Raji (cell line): ENCODE results near the gene ZNF219.

ENCODE experiments used
- POLR2A ChIP-seq: IDR thresholded peaks from 2 replicates; pipeline ENCODE4 v1.6.1; 2011; ENCODE audit warnings: low read depth, low read length, control low read depth; ENCODE audit not compliant: insufficient read depth

ZNF219 gene

GRCh38 chr14:21069388-21070082, 28.9 kb downstream of the ZNF219 start:
- TF ChIP-seq POLR2A = no peak

DNA sequence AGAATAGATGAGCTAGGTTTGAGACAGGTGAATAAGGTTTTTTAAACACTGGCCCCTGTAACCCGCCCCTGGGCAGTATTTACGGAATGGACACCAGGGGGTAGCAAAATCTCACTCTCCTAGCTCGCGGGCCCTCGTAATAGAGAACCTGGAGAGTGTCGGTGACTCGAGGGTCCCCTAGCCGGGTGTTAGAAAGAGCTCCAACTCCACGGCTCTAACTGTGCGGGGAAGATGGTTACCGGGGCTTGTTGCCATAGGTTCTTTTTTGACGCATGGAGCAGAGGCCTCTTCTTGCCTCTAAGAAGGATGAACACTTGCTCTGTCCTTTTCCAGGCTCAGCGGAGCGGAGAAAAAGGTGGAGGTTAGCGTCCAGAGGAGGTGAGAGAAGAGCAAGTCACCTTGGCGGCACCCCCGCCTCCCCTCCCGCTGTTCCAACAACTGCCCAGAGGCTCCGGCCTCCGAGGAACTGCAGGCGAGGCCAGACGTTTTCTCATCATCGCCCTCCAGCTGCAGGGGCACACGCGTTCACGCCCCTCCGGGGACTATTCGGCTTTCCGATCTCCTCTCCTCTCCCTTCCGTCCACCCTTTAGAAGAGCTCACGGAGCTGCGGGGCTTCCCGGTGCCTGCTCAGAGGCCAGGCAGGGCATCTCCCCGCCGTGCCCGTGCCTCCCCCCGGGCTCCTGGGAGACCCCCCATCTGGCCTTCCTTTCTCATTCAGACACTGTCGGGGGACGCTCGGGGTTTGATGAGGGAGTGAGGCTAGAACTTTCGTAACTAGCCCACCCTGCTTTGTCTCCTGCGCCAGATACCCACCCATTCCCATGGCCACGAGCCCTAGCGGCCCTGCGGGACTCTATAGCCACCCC, 29.7 kb downstream of the ZNF219 start:
- no peak for TF ChIP-seq POLR2A

DNA sequence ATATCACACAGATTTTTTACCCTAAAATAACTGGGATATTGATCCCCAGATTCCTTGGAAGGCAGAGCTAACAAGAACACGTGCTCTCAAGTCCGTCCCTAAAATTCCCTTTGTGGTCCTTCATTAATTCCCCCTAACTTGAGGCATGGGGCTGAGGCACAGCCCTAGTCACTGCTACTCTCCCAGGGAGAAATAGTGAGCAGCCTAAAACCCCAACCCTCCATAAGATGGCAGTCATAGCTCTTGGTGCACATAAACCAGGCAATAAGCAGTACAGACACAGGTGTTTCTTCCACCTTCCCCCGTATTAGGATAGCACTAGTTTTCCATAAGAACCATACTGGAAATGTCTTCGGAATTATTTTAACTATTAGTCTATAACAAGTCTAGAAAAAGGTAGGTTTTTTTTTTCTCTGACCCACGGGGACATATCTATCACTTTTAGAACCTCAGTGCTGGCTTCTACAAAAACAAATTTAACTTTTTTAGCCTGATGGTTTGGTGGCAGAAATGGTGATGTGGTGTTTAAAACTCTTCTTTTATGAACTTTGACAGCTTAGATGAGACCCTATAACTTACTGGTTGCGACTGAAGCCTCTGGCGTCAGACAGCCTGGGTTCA, 31.5 kb downstream of the ZNF219 start:
- TF ChIP-seq POLR2A = no peak

DNA sequence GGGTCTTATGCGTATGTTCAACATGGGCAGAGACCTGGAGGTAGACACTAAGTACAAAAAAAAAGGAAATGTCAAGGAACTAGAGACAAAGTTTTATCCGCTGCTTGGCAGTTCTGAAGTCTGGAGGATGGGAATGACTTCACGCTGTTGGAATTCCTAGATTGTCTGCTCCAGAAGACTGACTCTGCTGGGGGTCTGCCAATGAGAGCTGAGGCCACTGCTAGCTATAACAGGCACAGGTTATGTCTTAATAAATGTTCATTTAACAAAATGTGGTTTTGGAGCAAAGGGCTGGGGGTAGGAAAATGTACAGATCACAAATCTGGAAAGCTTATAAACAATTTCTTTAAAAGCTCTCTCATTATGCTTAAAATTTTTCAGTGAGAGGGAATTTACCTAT, 35.0 kb downstream of the ZNF219 start:
- no peak for TF ChIP-seq POLR2A

GRCh38 chr14:21061347-21061668, 37.1 kb downstream of the ZNF219 start:
- TF ChIP-seq POLR2A = no peak

DNA sequence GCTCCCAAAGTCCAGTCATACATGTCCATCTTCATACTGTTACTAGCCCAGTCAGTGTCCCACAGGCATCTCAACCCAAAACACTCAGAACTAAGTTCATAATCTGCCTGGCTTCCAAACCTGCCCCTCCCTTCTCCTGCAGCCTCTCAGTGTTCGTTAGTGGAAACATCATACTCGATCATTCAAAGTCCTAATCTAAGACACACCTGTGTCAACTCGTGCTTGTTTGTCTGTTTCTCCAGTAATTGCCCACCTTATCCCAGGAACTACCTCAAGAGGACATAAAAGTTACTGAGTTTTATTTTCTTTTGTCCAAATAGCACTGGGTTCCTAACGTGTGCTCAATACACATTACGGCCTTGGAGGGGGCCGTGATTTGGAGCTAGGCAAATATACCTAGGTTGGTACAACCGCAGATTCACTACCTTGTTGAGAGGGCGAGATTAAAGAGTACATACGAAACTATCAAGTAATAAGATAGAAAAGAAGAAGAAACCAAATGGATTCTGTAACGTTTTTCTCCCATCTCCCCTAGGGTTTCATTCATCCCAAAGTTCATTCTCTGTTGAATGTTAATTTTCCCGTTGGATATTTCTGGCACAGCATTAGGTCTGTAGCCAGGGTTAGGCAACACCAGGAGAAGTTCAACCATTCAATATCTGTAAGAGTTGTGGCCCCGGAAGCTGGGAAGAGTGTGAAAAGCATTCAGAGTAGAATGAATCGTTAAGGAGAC, 37.7 kb downstream of the ZNF219 start:
- no peak for TF ChIP-seq POLR2A

DNA sequence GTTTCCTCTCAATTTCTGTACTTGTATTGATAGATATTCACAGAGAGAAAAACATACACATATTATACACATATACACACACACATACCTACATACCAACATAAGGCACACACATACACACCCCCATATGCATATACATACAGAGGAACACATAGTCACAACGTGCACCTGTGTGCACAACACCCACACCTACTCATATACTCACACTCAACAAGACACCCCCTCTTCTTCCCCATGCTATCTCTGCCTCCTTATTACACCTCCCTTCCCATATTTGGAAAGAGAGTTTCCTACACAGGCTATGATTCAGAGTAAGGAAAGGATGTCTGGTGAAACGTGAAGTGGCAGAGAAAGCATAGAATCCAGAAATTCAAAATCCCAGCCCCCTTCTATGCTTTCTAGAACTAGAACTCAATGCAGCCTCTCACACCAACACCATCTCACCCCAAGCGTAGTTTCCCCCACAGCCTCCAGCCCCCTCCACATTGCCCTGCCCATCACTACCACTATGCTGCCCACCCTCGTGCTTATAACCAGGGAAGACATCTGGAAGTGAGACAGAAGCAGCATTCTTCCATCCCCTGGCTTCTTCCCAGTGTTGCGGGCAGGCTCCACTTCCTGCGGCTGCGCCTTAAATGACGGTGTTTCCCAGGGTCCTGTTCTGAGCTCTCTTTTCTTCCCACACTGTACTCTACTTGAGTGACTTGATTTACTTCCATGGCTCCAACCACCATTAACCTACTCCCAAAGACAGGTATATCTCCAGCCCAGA, 38.4 kb downstream of the ZNF219 start:
- TF ChIP-seq POLR2A = no peak

GRCh38 chr14:21058903-21059302, 39.6 kb downstream of the ZNF219 start:
- TF ChIP-seq POLR2A = no peak

DNA sequence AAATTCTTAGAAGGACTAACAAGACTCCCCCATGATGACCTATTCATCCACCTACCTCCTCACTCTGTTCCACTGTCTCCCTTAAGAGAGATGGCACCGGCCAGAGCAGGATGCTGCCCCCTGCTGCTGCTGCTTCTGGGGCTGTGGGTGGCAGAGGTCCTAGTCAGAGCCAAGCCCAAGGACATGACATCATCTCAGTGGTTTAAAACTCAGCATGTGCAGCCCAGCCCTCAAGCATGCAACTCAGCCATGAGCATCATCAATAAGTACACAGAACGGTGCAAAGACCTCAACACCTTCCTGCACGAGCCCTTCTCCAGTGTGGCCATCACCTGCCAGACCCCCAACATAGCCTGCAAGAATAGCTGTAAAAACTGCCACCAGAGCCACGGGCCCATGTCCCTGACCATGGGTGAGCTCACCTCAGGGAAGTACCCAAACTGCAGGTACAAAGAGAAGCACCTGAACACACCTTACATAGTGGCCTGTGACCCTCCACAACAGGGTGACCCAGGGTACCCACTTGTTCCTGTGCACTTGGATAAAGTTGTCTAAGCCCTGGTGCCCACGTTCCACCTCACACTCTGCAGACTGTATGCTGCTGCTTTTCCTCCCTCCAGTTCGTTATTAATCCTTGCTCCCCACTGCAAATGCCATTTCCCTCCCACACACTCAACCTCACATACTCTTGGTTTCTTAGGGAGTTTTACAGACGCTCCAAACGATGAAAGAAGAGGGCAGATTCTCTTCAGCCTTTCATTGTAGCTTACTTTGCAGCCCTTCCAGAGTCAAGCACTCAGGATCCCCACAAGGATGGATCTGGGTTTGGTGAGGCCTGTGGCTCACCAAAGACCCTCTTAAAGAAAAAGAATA, 40.4 kb downstream of the ZNF219 start, which contains the start of gene RNASE8:
Gene RNASE8, plus strand, starts transcription at position 20 of the 873 bp plus-strand sequence. Its CDS starts 71 bp downstream, at position 91.
- TF ChIP-seq POLR2A = no peak

- no peak for TF ChIP-seq POLR2A
Measured at GRCh38 chr14:21056520-21057163, 41.8 kb downstream of the ZNF219 start.

DNA sequence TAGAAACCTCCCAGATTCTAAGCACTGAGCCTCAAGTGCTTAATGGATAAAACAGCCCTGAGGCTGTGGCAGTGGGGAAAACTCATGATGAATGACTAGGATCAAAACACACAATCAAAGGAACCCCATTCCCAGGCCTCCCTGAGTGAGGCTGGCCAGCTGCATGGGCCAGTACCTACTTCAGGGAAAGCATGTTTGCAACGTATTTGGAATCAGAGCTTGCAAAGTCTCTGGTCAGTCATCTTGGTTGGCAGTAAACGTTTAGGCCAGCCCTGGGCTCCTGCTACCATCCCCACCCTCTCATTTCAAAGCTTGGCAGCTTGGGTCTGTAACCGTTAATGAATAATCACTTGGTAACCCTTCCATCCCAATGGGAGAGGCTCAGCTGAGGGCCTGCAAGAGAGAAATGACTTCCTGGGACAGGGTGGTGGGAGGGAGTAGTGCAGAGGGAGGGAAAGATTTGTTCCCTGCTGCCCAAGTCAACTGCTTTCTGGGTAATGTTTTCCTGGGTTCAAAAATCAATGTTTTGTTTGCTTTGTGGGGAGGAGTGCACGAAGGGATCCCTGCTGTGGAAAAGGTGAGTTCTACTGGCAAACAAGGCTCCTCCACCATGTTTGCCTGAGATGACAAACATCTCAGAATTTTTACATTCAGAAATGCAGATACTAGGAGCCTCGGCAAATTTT, 42.9 kb downstream of the ZNF219 start:
- no peak for TF ChIP-seq POLR2A

GRCh38 chr14:21054768-21055145, 43.7 kb downstream of the ZNF219 start:
- TF ChIP-seq POLR2A = no peak
